ENCODE data around the gene ATOH8.

- TF ChIP-seq CTCF (IDR thresholded peaks at IDR 0.05) (peak in 1 of 6 experiments; percentile 10), POLR2A (IDR thresholded peaks at IDR 0.05) (peak in 1 of 2 donors; percentile 78)
Observed at GRCh38 chr2:85712849-85713612, 40.8 kb upstream of the ATOH8 start.

Data from thyroid gland (tissue), 4 donors.